Esophagus squamous epithelium (tissue), 4 donors: ENCODE measurements around the gene ALDH1A3.

Experiments
- POLR2A ChIP-seq, 4 donors: fragments of 450-650 bp; IDR thresholded peaks; one replicate each; pipeline ENCODE4 v1.6.1; 2017; ENCODE audit warnings: antibody characterized with exemption in 4 of 4, mild to moderate bottlenecking in 4 of 4, moderate library complexity in 3 of 4
- TF ChIP-seq, protein P1 (sequence below), 6 experiments: fragments of 450-650 bp in 4 of 6; fragments of 200-600 bp in 2 of 6; sonication (generic) in 2 of 6; IDR thresholded peaks; one replicate each; pipeline ENCODE4 v1.5.1; 2016 to 2019; ENCODE audit warnings: antibody characterized with exemption in 6 of 6, mild to moderate bottlenecking in 4 of 6, moderate library complexity in 4 of 6

DNA sequence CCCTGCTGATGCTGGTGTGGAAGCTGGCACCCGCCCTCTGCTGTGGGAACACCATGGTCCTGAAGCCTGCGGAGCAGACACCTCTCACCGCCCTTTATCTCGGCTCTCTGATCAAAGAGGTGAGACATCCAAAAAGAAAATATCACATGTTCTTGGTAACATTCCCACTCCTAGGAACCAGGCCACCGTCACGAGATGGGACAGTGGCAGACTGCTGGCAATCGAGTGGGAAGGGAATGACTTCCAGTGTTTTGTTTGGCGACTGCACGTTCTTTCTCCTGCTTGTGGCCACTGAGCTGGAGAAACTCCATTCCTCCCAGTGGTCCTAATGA, 14.3 kb downstream of the ALDH1A3 start:
- TF ChIP-seq, protein P1, sequence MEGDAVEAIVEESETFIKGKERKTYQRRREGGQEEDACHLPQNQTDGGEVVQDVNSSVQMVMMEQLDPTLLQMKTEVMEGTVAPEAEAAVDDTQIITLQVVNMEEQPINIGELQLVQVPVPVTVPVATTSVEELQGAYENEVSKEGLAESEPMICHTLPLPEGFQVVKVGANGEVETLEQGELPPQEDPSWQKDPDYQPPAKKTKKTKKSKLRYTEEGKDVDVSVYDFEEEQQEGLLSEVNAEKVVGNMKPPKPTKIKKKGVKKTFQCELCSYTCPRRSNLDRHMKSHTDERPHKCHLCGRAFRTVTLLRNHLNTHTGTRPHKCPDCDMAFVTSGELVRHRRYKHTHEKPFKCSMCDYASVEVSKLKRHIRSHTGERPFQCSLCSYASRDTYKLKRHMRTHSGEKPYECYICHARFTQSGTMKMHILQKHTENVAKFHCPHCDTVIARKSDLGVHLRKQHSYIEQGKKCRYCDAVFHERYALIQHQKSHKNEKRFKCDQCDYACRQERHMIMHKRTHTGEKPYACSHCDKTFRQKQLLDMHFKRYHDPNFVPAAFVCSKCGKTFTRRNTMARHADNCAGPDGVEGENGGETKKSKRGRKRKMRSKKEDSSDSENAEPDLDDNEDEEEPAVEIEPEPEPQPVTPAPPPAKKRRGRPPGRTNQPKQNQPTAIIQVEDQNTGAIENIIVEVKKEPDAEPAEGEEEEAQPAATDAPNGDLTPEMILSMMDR (IDR thresholded peaks at IDR 0.05) = no peak
- TF ChIP-seq POLR2A (IDR thresholded peaks at IDR 0.05) = no peak
